Glomerular endothelial cell (primary cell): ENCODE data around the gene CEMIP. TPM values are rescaled to one million over a fixed set of nuclear protein-coding genes. Genes with fewer than 3 reads are reported as not detected.

Experiments used
- DNase-seq: peaks from one replicate; pipeline ENCODE4 v3.0.0-alpha.2; 2011; ENCODE audit warnings: low read depth, low spot score; ENCODE audit errors: extremely low read depth
- total RNA-seq: library from RNA; depleted of rRNA; stranded (reverse); fragments of >200 nt; gene quantifications from 2 replicates; pipeline ENCODE4 v1.2.3, GENCODE V29; 2015

CEMIP gene
- total RNA-seq, 1 donor from 2014 or later: 0.53 TPM

GRCh38 chr15:80844011-80844732 is 65.0 kb downstream of the CEMIP start:
- no peak for DNase-seq

- no peak for DNase-seq
Measured at GRCh38 chr15:80846031-80846815, 67.1 kb downstream of the CEMIP start.

- DNase-seq: no peak
Measured at GRCh38 chr15:80849308-80849707, 70.1 kb downstream of the CEMIP start.

GRCh38 chr15:80850941-80851451 is 71.8 kb downstream of the CEMIP start:
- no peak for DNase-seq

- no peak for DNase-seq
Measured at GRCh38 chr15:80852676-80853075, 73.5 kb downstream of the CEMIP start.

GRCh38 chr15:80854104-80854503 is 74.9 kb downstream of the CEMIP start:
- DNase-seq: no peak

GRCh38 chr15:80855206-80855605 is 76.0 kb downstream of the CEMIP start:
- no peak for DNase-seq

GRCh38 chr15:80856400-80856799 is 77.2 kb downstream of the CEMIP start:
- no peak for DNase-seq

GRCh38 chr15:80856809-80857377 is 77.7 kb downstream of the CEMIP start:
- no peak for DNase-seq

- no peak for DNase-seq
Measured at GRCh38 chr15:80861731-80862170, 82.6 kb downstream of the CEMIP start.

- DNase-seq: no peak
Measured at GRCh38 chr15:80864666-80865065, 85.5 kb downstream of the CEMIP start.

GRCh38 chr15:80866936-80867335 is 87.8 kb downstream of the CEMIP start:
- no peak for DNase-seq

- no peak for DNase-seq
Measured at GRCh38 chr15:80870366-80870765, 91.2 kb downstream of the CEMIP start.

GRCh38 chr15:80870893-80871292 is 91.7 kb downstream of the CEMIP start:
- no peak for DNase-seq

- no peak for DNase-seq
Measured at GRCh38 chr15:80871858-80872257, 92.7 kb downstream of the CEMIP start.

GRCh38 chr15:80873366-80873952 is 94.3 kb downstream of the CEMIP start:
- no peak for DNase-seq

- no peak for DNase-seq
Measured at GRCh38 chr15:80875568-80876347, 96.6 kb downstream of the CEMIP start.

GRCh38 chr15:80876348-80876674 is 97.1 kb downstream of the CEMIP start:
- DNase-seq: no peak

GRCh38 chr15:80878242-80878866 is 99.2 kb downstream of the CEMIP start:
- no peak for DNase-seq

GRCh38 chr15:80878867-80879250 is 99.7 kb downstream of the CEMIP start:
- DNase-seq: no peak
